HEK293T (cell line): ENCODE data around the gene BTN1A1.

ENCODE experiments used
- ARNT ChIP-seq: fragments of 450-650 bp; IDR thresholded peaks from 2 replicates; pipeline ENCODE4 v1.6.1; 2017; ENCODE audit warnings: mild to moderate bottlenecking
- BHLHE40 ChIP-seq: fragments of 450-650 bp; IDR thresholded peaks from 2 replicates; pipeline ENCODE4 v1.6.1; 2016; ENCODE audit warnings: mild to moderate bottlenecking, moderate library complexity, borderline replicate concordance
- CTBP1 ChIP-seq: fragments of 450-650 bp; IDR thresholded peaks from 2 replicates; pipeline ENCODE4 v1.6.1; 2016; ENCODE audit warnings: borderline replicate concordance
- FOXK2 ChIP-seq: fragments of 450-650 bp; IDR thresholded peaks from 2 replicates; pipeline ENCODE4 v1.6.1; 2016; ENCODE audit warnings: mild to moderate bottlenecking
- FOXM1 ChIP-seq: fragments of 450-650 bp; IDR thresholded peaks from 2 replicates; pipeline ENCODE4 v1.6.1; 2017; ENCODE audit warnings: mild to moderate bottlenecking, borderline replicate concordance
- HDGF ChIP-seq: fragments of 450-650 bp; IDR thresholded peaks from 2 replicates; pipeline ENCODE4 v1.6.1; 2017; ENCODE audit warnings: antibody characterized with exemption, borderline replicate concordance
- L3MBTL2 ChIP-seq: fragments of 450-650 bp; conservative IDR thresholded peaks from 2 replicates; pipeline ENCODE4 v1.6.1; 2016; ENCODE audit warnings: mild to moderate bottlenecking
- LEF1 ChIP-seq: fragments of 450-650 bp; IDR thresholded peaks from 2 replicates; pipeline ENCODE4 v1.6.1; 2017; ENCODE audit warnings: mild to moderate bottlenecking, borderline replicate concordance
- NFRKB ChIP-seq: fragments of 450-650 bp; IDR thresholded peaks from 2 replicates; pipeline ENCODE4 v1.6.1; 2016; ENCODE audit warnings: mild to moderate bottlenecking, moderate library complexity
- PKNOX1 ChIP-seq: fragments of 450-650 bp; IDR thresholded peaks from 2 replicates; pipeline ENCODE4 v1.6.1; 2016
- SP1 ChIP-seq: fragments of 450-650 bp; IDR thresholded peaks from 2 replicates; pipeline ENCODE4 v1.6.1; 2017
- SUZ12 ChIP-seq: fragments of 450-650 bp; IDR thresholded peaks from 2 replicates; pipeline ENCODE4 v1.6.1; 2016; ENCODE audit warnings: mild to moderate bottlenecking

DNA sequence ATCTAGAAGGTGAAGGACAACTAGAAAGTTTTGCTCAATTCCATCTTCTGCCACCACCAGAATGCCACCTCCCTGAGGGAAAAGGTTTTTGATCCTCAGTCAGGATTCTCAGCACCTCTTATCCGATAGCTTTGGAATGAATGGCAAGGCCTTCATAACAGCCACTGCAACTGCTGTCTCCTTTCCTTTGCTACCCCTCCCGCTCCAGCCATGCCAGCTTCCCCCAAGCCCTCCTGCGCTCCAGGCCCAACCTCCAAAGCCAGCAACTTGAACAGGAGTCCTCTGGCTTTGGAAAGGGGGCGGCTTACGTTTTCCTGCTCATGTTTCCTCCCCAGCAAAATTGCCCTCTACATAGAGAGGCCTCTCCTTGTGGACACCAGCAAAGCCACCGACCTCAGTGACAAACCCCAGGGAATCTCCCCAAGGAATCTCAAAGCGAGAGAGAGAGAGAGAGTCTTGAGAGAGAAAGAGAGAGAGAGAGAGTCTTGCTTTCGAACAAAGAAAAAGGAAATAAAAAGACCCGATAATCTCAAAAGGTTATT is 42.8 kb upstream of the BTN1A1 start:
- TF ChIP-seq NFRKB (no peak), CTBP1 (no peak), BHLHE40 (no peak), HDGF (no peak; the same call in 1 of the 2 replicates), ARNT (no peak), L3MBTL2 (no peak), SUZ12 (no peak), FOXM1 (no peak), LEF1 (no peak), FOXK2 (no peak), PKNOX1 (no peak), SP1 (no peak)
